ENCODE data around the gene FASN.

The FASN gene

DNA sequence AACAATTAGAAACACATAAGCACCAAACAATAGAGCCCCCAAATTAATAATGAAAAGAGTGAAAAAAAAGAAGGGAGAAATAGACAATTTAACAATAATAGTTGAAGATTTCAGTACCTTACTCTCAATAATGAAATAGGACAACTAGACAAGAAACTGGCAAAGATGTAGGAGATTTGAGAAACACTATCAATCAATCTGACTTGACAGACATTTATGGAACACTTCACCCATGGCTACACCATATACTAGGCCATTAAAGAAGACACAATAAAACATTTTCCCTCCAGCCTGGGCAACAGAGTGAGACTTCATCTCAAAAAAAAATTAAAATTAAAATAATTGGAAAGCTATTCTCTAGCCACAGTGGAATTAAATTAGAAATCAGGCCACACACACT is 27.4 kb downstream of the FASN start:
- TF ChIP-seq GATA2 (IDR thresholded peaks at IDR 0.05; ENCODE audit: low read depth, low read length) (no peak), GATA3 (IDR thresholded peaks at IDR 0.05; ENCODE audit: low read depth, low read length) (no peak)

DNA sequence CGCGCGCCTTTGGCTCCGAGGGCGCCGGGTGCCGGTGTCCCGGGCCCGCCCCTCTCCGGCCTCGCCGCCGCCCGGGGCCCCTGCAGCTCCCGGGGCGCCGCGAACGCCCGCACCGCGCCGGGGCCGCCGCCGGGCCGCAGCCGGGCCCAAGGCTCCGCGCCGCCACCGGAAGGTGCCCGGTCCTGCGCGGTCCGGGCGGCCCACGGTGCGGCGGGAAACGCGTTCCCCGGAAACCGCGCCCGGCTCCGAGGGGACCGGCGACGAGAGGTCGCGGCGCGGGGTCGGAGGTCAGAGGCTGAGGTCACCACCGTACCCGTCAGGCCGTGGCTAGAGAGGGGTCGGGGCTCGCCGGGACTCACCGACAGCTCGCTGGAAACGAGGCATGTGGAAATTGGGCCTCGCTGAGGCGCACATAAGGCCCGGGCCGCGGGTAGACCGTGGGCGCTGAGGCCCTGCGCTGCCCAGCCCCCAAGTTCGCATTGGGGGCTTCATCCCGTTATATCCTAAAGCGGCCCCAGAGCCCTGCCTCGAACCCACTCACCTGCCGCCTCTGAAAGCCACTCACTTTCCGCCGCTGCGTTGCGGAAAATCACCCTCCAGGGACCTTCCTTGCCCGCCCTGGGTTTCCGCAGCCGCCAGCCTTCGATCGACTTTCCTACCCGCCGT is 32.3 kb downstream of the FASN start, which contains the start of gene DUS1L:
Gene DUS1L, minus strand, starts transcription at position 167 of the 666 bp plus-strand sequence. CDS start 745 bp downstream, outside the sequence.
- TF ChIP-seq GATA3 (IDR thresholded peaks at IDR 0.05; ENCODE audit: low read depth, low read length) (no peak), GATA2 (IDR thresholded peaks at IDR 0.05; ENCODE audit: low read depth, low read length) (no peak)

DNA sequence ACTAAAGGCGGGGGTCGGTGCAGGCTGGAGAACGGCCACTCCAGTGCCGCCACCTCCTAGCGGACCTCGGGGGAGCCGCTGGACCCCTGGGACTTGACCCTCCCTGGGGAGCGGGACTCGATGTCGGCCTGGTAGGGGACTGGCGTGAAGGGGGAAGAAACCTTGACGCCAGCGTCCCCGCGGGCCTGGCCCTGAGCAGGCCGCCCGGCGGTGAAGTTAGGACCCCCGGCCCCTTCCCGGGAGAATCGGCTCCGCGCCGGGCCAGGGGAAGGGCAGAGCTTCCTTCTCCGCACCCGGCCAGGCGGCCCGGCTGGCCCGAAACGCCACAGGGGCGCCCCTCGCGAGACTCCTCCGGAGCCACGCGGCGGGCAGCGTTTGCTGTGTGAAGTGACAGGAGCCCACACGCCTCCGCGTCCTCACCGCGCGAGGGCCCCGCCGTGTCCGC is 32.8 kb downstream of the FASN start:
- TF ChIP-seq GATA3 (IDR thresholded peaks at IDR 0.05; ENCODE audit: low read depth, low read length) (no peak), GATA2 (IDR thresholded peaks at IDR 0.05; ENCODE audit: low read depth, low read length) (no peak)

DNA sequence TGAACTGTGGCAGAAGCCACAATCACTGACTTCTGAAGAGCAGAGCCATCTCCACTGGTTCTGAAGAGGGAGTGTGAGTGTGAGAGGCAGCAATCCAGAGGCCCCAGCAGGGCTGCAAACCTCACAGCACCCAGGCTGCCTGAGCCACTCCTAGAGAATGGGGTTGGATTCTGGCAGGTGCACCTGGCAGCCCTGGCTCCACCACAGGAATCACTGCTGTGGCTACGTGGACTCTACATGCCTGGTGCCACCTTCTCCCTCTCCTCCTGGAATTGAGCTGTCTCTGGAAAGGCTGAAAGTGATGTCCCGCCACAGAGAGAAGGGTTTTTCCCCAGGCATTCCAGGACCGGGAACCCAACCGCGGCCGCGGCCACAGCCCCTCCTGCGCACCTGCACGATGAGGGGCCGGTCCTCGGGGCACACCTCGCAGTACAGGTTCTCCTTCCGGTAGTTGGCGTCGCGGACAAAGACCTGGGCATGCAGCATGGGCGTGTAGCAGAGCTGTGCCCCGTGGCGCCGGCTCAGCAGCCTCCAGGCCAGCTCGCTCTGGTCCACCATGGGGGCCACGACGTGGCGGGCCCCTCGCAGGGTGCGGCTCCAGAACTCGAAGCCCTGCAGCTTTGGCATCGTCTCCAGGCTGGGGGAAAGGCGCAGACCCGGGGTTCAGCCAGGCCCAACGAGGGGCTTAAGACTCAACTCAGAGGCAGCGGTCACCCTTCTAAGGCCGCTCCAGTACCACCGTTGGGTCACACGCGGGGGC is 33.4 kb downstream of the FASN start:
- TF ChIP-seq GATA2 (IDR thresholded peaks at IDR 0.05; ENCODE audit: low read depth, low read length): no peak
- no peak for TF ChIP-seq GATA3 (IDR thresholded peaks at IDR 0.05; ENCODE audit: low read depth, low read length)

DNA sequence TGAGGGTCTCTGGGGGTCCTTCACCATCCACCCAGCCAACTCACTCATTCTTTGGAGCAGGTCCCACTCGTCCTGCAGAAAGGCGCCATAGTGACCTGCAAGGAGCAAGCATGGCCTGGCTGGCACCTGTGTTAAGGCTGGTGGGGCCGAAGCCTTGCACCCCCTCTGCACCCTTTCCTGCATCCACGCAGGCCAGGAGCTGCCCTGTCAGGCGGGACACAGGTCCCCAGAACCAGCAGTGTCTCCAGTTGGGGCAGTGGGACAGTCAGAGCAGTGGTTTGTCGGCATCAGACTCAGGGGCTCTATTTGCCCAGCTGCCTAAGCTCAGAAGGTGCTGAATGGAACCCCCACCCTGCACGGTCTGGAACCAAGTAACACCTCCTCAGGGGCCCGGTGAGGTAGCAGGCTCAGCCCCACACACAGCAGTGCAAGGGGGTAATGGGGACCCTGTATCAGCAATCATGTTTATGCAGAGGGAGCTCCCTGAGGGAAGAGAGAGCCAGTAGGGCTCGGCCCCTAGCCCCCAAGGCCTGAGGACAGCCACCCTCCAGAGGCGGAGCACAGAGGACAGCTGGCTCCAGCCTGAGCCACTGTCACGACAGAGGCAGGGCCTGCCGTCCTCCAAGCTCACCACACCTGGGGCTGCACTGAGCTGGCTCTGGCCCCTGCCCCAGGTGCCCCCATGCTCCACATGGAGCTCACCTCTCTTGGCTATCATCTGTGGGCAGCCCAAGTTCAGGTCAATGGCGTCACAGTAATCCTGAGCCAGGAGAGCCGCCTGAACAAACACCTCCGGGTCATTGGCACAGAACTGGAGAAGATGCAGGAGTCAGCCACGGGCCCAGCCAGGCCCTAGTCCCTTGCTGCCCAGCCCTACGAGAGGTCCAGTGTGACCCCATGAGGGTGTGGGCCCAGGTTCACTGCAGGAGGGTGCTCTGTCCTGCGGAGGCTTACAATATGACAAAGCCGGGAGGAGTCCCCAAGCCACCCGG is 34.3 kb downstream of the FASN start:
- no peak for TF ChIP-seq GATA2 (IDR thresholded peaks at IDR 0.05; ENCODE audit: low read depth, low read length)
- no peak for TF ChIP-seq GATA3 (IDR thresholded peaks at IDR 0.05; ENCODE audit: low read depth, low read length)

DNA sequence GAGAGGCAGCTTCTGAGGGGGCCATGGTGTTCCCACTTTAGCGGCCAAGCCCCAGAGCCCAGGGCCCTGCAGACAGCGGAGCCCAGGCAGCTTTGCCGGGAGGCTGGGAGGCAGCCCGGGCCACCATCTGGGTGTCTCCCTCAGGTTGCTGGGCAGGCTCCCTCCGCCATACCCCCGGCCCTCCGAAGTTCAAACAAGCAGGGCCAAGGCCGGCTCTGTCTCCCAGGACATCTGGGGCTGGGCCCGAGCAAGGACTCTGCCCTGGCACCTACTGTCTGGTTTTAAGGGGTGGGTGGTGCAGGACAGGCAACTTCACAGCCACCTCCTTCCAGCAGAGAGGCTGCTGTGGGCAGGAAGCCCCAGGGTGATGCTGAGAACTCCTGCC is 35.1 kb downstream of the FASN start:
- TF ChIP-seq GATA3 (IDR thresholded peaks at IDR 0.05; ENCODE audit: low read depth, low read length) (no peak), GATA2 (IDR thresholded peaks at IDR 0.05; ENCODE audit: low read depth, low read length) (no peak)

DNA sequence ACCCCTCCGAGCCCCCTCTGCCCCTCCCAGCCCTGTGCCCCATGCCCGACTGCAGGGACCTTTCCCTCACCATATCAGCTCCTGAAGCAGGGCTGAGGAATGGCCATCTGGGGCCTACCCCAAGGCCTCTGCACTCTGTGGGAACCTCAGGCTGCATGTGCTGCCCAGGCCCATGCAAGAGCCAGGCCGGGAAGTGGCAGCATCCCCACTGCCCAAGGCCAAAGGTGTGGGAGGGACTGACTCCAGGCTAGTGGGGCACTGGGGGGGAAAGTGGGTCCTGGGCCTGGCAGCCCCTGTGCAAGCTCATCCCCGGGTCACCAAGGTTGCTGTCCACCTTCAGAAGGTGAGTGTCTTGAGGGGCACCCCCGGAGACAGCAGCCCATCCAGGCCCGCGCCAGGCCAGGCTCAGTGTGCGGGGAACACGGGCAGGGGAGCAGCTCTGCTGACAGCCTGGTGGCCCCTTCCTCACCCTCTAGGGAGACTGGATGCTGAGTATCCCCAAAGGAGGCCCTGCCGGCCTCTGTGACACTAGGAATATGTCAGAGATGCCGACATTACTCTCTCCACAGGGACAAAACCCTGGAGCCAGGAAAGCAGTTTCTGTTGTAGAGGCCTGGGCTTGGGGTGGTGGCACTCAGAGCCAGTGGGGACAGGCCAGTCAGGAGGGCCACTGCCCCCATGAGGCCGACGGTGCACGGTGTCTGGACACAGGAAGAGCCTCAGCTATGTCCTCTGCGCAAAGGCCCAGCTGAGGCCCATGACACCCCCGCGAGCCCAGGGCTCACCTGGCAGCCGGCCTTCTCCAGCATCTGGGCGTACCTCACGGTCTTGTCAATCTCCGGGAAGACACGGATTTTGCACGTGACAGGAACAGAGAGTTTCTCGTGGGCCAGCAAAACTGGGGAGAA is 35.7 kb downstream of the FASN start:
- TF ChIP-seq GATA3 (IDR thresholded peaks at IDR 0.05; ENCODE audit: low read depth, low read length) (no peak), GATA2 (IDR thresholded peaks at IDR 0.05; ENCODE audit: low read depth, low read length) (no peak)

DNA sequence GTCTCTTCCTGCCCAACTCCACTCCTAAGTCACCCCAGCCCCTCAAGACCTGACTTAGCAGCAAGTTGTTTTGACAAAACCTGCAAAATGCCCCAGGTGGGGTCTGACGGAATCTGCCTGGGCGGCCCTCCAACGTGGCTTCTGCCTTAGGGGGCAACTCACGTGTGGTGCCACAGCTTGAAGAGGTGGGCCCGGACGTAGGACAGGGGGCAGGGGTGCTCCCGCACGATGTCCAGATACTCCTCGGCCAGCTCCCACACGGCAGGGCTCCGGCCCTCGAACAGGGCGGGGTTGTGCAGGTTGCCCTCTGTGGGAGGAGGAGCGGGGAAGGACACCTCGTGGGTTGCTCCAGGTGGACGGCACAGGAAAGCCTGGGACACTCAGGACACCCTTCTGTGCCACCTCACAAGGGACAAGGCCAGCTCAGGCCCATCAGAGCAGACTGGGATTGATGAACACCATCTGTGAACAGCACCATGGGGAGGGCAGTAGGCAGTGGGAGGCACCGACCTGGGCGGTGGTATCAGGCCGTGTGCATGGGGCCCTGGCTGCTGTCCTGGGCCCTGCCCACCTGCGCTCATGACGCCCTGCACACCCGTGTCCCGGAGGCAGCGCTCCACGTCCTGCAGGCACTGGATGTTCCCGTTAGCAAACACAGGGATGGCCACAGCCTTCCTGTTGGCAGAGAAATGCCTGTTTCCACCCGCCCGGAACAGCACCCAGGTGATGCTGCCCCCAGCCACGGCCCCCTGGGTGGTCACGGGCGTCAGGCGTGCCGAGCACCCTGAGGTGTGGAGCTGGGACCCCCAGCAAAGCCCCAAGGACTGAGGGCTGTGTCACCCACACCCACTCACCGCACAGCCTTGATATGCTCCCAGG is 36.8 kb downstream of the FASN start:
- TF ChIP-seq GATA2 (IDR thresholded peaks at IDR 0.05; ENCODE audit: low read depth, low read length) (no peak), GATA3 (IDR thresholded peaks at IDR 0.05; ENCODE audit: low read depth, low read length) (no peak)

DNA sequence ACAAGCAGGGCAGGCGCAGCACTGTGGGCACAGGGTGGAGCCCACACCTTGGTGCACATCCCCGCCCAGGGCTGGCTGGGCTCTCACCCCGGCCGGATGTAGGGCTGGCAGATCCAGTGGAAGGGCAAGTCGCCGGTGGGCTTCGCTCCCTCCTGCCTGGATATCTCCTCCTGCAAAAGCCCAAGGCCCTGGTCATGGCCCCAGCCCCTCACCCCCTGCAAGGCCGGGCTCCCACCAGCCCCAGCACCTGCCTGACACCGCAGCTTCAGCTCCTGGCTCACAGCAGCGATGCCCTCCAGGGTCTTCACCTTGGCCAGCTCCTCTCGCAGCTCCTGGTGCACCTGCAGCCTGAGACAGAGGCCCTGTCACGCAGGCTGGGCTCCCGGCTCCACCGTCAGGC is 37.4 kb downstream of the FASN start:
- TF ChIP-seq GATA2 (IDR thresholded peaks at IDR 0.05; ENCODE audit: low read depth, low read length) (no peak), GATA3 (IDR thresholded peaks at IDR 0.05; ENCODE audit: low read depth, low read length) (no peak)

DNA sequence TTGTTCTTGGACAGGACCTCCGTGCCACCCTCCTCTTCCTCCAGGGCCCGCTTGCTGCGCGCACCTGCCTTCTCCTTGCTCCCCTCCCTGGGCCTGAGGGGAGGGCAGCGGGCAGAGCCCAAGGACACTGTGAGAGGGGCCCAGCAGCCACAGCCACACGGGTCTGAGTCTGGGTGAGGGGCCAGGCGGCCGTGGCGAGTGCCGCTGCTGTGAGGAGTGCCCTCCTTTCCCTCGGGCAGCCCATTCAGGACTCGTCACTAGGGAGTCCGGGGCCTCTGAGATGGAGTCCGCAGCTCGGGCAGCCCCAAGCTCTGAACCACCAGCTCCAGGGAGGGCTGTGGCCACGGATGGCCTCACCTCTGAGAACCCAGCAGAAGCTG is 38.0 kb downstream of the FASN start:
- TF ChIP-seq GATA2 (IDR thresholded peaks at IDR 0.05; ENCODE audit: low read depth, low read length): no peak
- no peak for TF ChIP-seq GATA3 (IDR thresholded peaks at IDR 0.05; ENCODE audit: low read depth, low read length)

DNA sequence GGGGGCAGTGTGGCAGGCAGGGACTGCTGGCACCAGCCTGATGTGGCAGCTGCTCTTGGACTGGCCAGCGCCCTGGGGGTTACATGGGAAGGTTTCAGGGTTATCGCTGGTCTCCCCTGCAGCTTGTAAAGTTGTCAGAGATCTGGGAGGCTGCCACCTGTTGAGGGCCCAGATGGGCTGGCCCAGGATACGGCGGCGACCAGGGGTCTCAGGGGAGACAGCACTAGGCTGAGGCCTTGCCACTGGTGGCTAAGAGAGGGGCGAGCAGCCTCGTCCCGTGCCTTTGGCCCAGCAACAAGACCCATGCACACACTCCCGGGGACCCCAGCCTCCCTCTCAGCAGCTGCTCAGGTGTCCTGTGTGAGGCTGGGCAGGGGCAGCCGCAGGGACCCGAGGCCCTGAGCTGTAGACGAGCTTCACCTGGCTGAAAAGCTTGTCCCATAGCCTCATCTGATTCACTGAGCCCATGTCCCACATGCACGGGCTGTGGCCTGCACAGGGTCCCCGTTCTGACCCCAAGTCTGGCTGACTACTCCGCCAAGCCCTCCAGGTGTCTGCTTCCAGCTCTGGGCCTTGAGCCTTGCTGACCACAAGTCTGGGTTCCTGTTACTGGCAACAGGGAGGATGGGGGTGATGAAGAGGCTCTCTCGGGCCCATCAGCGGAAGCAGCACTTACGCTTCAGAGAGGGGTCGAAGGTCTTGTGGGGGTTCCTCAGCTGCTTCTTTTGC is 38.6 kb downstream of the FASN start:
- TF ChIP-seq GATA2 (IDR thresholded peaks at IDR 0.05; ENCODE audit: low read depth, low read length) (no peak), GATA3 (IDR thresholded peaks at IDR 0.05; ENCODE audit: low read depth, low read length) (no peak)

DNA sequence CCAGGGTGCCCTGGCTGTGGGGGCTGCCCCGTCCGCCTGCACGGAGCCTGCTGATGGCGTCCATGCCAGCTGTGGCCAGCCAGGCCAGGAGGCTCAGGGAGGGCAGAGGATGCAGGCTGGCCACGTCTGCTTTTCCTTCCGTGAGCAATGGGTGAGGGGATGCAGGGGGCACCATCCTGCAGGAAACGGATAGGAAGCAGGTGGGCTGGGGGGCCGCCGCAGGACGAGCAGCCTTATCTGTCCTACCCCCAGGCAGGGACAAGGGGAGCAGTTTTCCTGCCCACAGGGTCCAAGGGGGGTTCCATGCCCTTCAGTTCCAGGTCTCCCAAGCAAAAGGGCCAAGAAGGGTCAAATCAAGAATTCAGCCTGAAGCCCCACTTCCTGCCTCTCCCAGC is 39.2 kb downstream of the FASN start:
- TF ChIP-seq GATA3 (IDR thresholded peaks at IDR 0.05; ENCODE audit: low read depth, low read length) (no peak), GATA2 (IDR thresholded peaks at IDR 0.05; ENCODE audit: low read depth, low read length) (no peak)
